HEK293 (cell line): ENCODE results near the gene CALHM6.

Experiments
- CTCF ChIA-PET: fragments of 350-600 bp; formaldehyde crosslinking; extraction: SDS; loops from one replicate; lab custom pipeline; 2021; ENCODE audit warnings: antibody characterized with exemption; lab: Yijun Ruan, JAX
- POLR2A ChIA-PET: fragments of 300-600 bp; formaldehyde crosslinking; extraction: SDS; loops from one replicate; lab custom pipeline; 2020; ENCODE audit warnings: antibody characterized with exemption, inconsistent platforms; lab: Yijun Ruan, JAX
- H3K27ac ChIP-seq: fragments of 200-500 bp; sonication (Bioruptor generic); 2 replicates; pipeline ENCODE4 v1.5.1; 2014; ENCODE audit warnings: low read depth, low read length, control low read depth, inconsistent platforms; ENCODE audit errors: extremely low read depth
- H3K36me3 ChIP-seq, 2 experiments: fragments of 200-500 bp in 1 of 2; sonication (Bioruptor generic) in 1 of 2; 1 replicate in 1 of 2; 2 replicates in 1 of 2; pipeline ENCODE4 v1.5.1; 2014 to 2017; ENCODE audit warnings: inconsistent platforms in 2 of 2, low read length in 2 of 2; ENCODE audit not compliant: control insufficient read depth in 2 of 2, insufficient read depth in 1 of 2
- H3K4me1 ChIP-seq: fragments of 200-500 bp; sonication (Bioruptor generic); 2 replicates; pipeline ENCODE4 v1.5.1; 2014; ENCODE audit warnings: mild to moderate bottlenecking, low read length, inconsistent platforms; ENCODE audit not compliant: control insufficient read depth, insufficient read depth
- H3K4me3 ChIP-seq: 2 replicates; pipeline ENCODE4 v1.5.1; 2011; ENCODE audit warnings: low read depth, mild to moderate bottlenecking, control low read depth, low read length, moderate library complexity
- H3K9me3 ChIP-seq: fragments of 200-500 bp; sonication (Bioruptor generic); 2 replicates; pipeline ENCODE4 v1.5.1; 2014; ENCODE audit warnings: low read depth, low read length, inconsistent platforms; ENCODE audit not compliant: control insufficient read depth, insufficient read depth
- BCL11B ChIP-seq: fragments of 450-650 bp; formaldehyde crosslinking; IDR thresholded peaks from 2 replicates; pipeline ENCODE4 v1.5.1; 2016; ENCODE audit warnings: low read depth, missing biosample characterization, missing genetic modification characterization
- EGR2 ChIP-seq: fragments of 450-650 bp; formaldehyde crosslinking; IDR thresholded peaks from 2 replicates; pipeline ENCODE4 v1.5.1; 2016; ENCODE audit warnings: low read depth, missing biosample characterization, missing genetic modification characterization
- HOXD13 ChIP-seq: sonication (generic); formaldehyde crosslinking; IDR thresholded peaks from 2 replicates; pipeline ENCODE4 v1.8.0; 2022; ENCODE audit warnings: missing genetic modification reagents, borderline replicate concordance
- KLF7 ChIP-seq: fragments of 450-650 bp; formaldehyde crosslinking; IDR thresholded peaks from 2 replicates; pipeline ENCODE4 v1.5.1; 2016; ENCODE audit warnings: missing biosample characterization, missing genetic modification characterization, borderline replicate concordance
- PRDM1 ChIP-seq: fragments of 450-650 bp; formaldehyde crosslinking; IDR thresholded peaks from 2 replicates; pipeline ENCODE4; 2016; ENCODE audit warnings: missing biosample characterization, missing genetic modification characterization
- SP3 ChIP-seq: fragments of 450-650 bp; formaldehyde crosslinking; IDR thresholded peaks from 2 replicates; pipeline ENCODE4 v1.5.1; 2016; ENCODE audit warnings: missing biosample characterization, missing genetic modification characterization
- ZBTB1 ChIP-seq: fragments of 450-650 bp; formaldehyde crosslinking; IDR thresholded peaks from 2 replicates; pipeline ENCODE4 v1.5.1; 2016; ENCODE audit warnings: missing biosample characterization, missing genetic modification characterization
- ZBTB17 ChIP-seq: fragments of 450-650 bp; formaldehyde crosslinking; IDR thresholded peaks from 2 replicates; pipeline ENCODE4 v1.5.1; 2016; ENCODE audit warnings: missing biosample characterization, missing genetic modification characterization
- ZBTB20 ChIP-seq: fragments of 450-650 bp; formaldehyde crosslinking; IDR thresholded peaks from 2 replicates; pipeline ENCODE4 v1.5.1; 2016; ENCODE audit warnings: missing biosample characterization, missing genetic modification characterization
- ZBTB7A ChIP-seq: fragments of 450-650 bp; formaldehyde crosslinking; IDR thresholded peaks from 2 replicates; pipeline ENCODE4 v1.5.1; 2016; ENCODE audit warnings: low read depth, missing biosample characterization, missing genetic modification characterization
- ZFHX2 ChIP-seq: fragments of 450-650 bp; formaldehyde crosslinking; conservative IDR thresholded peaks from 2 replicates; pipeline ENCODE4 v1.5.1; 2016; ENCODE audit warnings: missing biosample characterization, missing genetic modification characterization
- ZFP69B ChIP-seq: fragments of 450-650 bp; formaldehyde crosslinking; IDR thresholded peaks from 2 replicates; pipeline ENCODE4 v1.5.1; 2016; ENCODE audit warnings: missing biosample characterization, missing genetic modification characterization
- ZNF114 ChIP-seq: fragments of 450-650 bp; formaldehyde crosslinking; IDR thresholded peaks from 2 replicates; pipeline ENCODE4 v1.5.0; 2017; ENCODE audit warnings: missing biosample characterization, missing genetic modification characterization
- ZNF175 ChIP-seq: fragments of 450-650 bp; formaldehyde crosslinking; IDR thresholded peaks from 2 replicates; pipeline ENCODE4 v1.5.1; 2016; ENCODE audit warnings: missing biosample characterization, missing genetic modification characterization
- ZNF473 ChIP-seq: fragments of 450-650 bp; formaldehyde crosslinking; IDR thresholded peaks from 2 replicates; pipeline ENCODE4 v1.5.1; 2017; ENCODE audit warnings: missing biosample characterization, missing genetic modification characterization
- ZNF514 ChIP-seq: fragments of 450-650 bp; formaldehyde crosslinking; IDR thresholded peaks from 2 replicates; pipeline ENCODE4 v1.5.1; 2016; ENCODE audit warnings: missing biosample characterization, missing genetic modification characterization
- ZNF521 ChIP-seq: fragments of 450-650 bp; formaldehyde crosslinking; IDR thresholded peaks from 2 replicates; pipeline ENCODE4 v1.5.1; 2017; ENCODE audit warnings: missing biosample characterization, mild to moderate bottlenecking, missing genetic modification characterization
- ZNF600 ChIP-seq: fragments of 450-650 bp; formaldehyde crosslinking; IDR thresholded peaks from 2 replicates; pipeline ENCODE4 v1.5.1; 2016; ENCODE audit warnings: missing biosample characterization, missing genetic modification characterization
- ZNF664 ChIP-seq: fragments of 450-650 bp; formaldehyde crosslinking; IDR thresholded peaks from 2 replicates; pipeline ENCODE4 v1.5.1; 2016; ENCODE audit warnings: missing biosample characterization, missing genetic modification characterization
- ZNF670 ChIP-seq: fragments of 450-650 bp; formaldehyde crosslinking; IDR thresholded peaks from 2 replicates; pipeline ENCODE4 v1.5.1; 2016; ENCODE audit warnings: missing biosample characterization, missing genetic modification characterization, low read depth
- ZNF785 ChIP-seq: fragments of 450-650 bp; formaldehyde crosslinking; IDR thresholded peaks from 2 replicates; pipeline ENCODE4 v1.5.1; 2016; ENCODE audit warnings: missing biosample characterization, missing genetic modification characterization
- ZNF791 ChIP-seq: fragments of 450-650 bp; formaldehyde crosslinking; IDR thresholded peaks from 2 replicates; pipeline ENCODE4 v1.5.1; 2016; ENCODE audit warnings: missing biosample characterization, missing genetic modification characterization
- ZSCAN30 ChIP-seq: fragments of 450-650 bp; IDR thresholded peaks from 2 replicates; pipeline ENCODE4 v1.5.1; 2018; ENCODE audit warnings: missing biosample characterization, mild to moderate bottlenecking, missing genetic modification characterization, moderate library complexity
- TF ChIP-seq, protein P1 (sequence below): fragments of 450-650 bp; formaldehyde crosslinking; IDR thresholded peaks from 2 replicates; pipeline ENCODE4 v1.5.1; 2016; ENCODE audit warnings: missing biosample characterization, missing genetic modification characterization
- TF ChIP-seq, protein P2 (sequence below): fragments of 450-650 bp; formaldehyde crosslinking; IDR thresholded peaks from 2 replicates; pipeline ENCODE4 v1.5.1; 2016; ENCODE audit warnings: missing biosample characterization, missing genetic modification characterization
- TF ChIP-seq, protein P3 (sequence below): fragments of 450-650 bp; formaldehyde crosslinking; IDR thresholded peaks from 2 replicates; pipeline ENCODE4 v1.5.1; 2017; ENCODE audit warnings: missing biosample characterization, missing genetic modification characterization

Gene CALHM6

DNA sequence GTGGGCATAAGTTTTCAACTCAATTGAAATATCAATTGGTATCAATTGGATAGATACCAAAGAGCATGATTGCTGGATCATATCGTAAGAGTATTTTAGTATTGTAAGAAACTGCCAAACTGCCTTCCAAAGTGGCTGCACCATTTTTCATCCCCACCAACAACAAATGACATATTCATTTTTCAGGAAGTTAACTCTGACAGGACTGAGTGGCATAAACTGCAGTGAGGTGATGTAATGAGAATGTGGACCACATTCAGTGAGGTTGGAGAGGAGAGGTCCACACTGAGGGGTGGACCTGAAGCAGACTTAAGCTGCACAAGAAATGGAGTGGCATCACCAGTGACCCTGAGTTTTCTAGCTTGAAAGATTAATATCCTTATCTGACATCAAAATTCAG is 11.6 kb upstream of the CALHM6 start:
- ChIA-PET CTCF (interaction anchor here (0.9 to 2.1 kb wide), 2 partner anchors 27 to 162 kb away, joined by 3 to 10 read pairs; no protein-coding TSS in a partner anchor), POLR2A (no interaction called here)
- Histone ChIP-seq H3K4me3 (no peak overlapping the region), H3K27ac (no peak overlapping the region), H3K36me3 (no peaks in the 10 kb centered on the region), H3K4me1 (peaks cover 14% of the 10 kb centered on the region), H3K9me3 (no peaks in the 10 kb centered on the region)
- TF ChIP-seq ZNF521 (tag by site-specific recombination), result no peak
- no peak for TF ChIP-seq ZBTB20 (tag by site-specific recombination)
- no peak for TF ChIP-seq ZNF791 (tag by site-specific recombination)
- no peak for TF ChIP-seq ZNF175 (tag by site-specific recombination)
- no peak for TF ChIP-seq ZFP69B (tag by site-specific recombination)
- no peak for TF ChIP-seq ZBTB17 (tag by site-specific recombination)

DNA sequence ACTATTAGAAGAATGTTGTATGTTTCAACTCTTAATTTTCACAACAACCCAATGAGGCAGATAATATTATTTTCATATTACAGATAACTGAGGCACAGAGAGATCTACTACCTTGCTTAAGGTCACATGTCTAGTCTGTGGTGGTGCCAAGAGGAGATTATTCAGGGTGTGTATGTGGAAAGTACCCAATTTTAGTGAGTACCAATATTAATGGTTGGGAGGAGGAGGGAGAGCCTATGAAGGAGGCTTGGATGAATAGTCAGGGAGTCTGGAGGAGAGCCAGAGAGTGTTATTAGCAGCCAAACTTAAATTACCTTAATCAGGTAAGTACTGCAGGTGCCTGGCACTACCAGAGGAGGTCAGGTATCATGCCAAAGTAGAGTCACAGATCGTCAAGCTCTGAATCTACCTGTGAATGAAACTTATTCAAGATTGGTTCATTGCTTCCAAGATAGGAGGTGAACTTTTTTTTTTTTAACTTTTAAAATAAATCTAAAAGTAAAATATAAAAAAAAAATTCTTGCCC is 10.9 kb upstream of the CALHM6 start:
- ChIA-PET CTCF (interaction anchor here (0.5 to 2.1 kb wide), 6 partner anchors 20 to 162 kb away, joined by 3 to 10 read pairs (median 3); partner anchors contain the start of gene CALHM5), POLR2A (interaction anchor here (0.6 to 0.7 kb wide), 2 partner anchors 121 to 147 kb away, joined by 4 to 6 read pairs; partner anchors contain the start of gene RWDD1)
- Histone ChIP-seq H3K4me1 (peaks cover 14% of the 10 kb centered on the region), H3K9me3 (no peaks in the 10 kb centered on the region), H3K36me3 (no peaks in the 10 kb centered on the region), H3K4me3 (no peak overlapping the region), H3K27ac (no peak overlapping the region)
- TF ChIP-seq ZNF664 (tag by site-specific recombination) (no peak), PRDM1 (tag by site-specific recombination) (no peak), ZNF514 (tag by site-specific recombination) (no peak), ZBTB1 (no peak), SP3 (tag by site-specific recombination) (no peak), HOXD13 (CRISPR knock-in tag) (no peak), ZNF670 (tag by site-specific recombination) (no peak), KLF7 (tag by site-specific recombination) (no peak), ZNF114 (no peak)
- TF ChIP-seq, protein P1, sequence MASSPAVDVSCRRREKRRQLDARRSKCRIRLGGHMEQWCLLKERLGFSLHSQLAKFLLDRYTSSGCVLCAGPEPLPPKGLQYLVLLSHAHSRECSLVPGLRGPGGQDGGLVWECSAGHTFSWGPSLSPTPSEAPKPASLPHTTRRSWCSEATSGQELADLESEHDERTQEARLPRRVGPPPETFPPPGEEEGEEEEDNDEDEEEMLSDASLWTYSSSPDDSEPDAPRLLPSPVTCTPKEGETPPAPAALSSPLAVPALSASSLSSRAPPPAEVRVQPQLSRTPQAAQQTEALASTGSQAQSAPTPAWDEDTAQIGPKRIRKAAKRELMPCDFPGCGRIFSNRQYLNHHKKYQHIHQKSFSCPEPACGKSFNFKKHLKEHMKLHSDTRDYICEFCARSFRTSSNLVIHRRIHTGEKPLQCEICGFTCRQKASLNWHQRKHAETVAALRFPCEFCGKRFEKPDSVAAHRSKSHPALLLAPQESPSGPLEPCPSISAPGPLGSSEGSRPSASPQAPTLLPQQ (tag by site-specific recombination), result no peak

DNA sequence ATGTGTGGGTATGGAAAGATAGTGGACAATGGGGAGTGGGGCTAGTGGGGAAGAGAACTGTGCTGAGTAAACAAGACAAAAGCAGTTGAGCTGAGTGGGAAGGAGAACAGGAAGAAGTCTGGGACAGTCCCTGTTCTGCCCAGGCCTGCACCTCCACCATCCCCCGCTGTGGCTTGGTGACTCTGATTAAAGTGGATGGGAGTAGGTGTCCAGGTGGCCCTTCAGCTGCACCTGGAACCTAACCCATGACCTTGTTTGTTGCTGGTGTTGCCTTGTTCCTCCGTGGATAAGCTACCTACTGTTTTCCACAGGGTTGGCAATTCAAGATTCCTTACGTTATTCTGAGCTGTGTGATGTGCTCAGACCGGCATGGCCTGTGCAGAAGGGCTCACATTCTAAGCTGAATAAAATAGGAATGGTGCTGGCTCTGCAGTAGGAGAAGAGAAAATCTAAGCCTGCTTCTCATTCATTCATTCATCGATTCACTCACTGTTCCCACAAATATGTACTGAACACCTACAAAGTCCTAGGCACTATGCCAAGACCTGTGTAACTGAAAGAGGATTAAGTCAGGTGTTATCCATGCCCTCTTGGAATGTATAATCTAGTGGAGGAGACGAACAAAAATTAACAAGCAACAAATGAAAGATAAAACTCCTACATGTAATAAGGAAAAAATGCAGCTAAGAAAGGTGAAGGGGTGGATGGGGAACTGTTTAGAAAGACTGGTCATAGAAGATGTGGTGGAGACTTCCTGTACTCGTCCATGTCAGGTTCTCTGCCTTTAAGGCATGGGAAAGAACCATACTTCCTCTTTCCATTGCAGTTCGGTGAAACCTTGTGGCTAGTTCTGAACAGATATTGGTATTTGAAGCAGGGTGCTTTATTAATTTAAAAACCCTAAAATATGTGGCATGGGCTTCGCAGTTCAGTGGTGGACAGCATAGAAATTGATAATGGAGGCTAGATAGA is 10.1 kb upstream of the CALHM6 start:
- peaks cover 14% of the 10 kb centered on the region for H3K4me1 ChIP-seq
- no peaks in the 10 kb centered on the region for H3K36me3 ChIP-seq
- H3K27ac ChIP-seq, result no peak overlapping the region
- peak; percentile 69 for TF ChIP-seq ZBTB17 (tag by site-specific recombination)
- TF ChIP-seq ZSCAN30 (tag by site-specific recombination), result no peak
- TF ChIP-seq ZFHX2 (tag by site-specific recombination), result peak; percentile 12; the same call in 1 of the 2 replicates
- TF ChIP-seq ZNF600, result 0 out of 2 replicates have a peak, but pooled peaks have one; percentile 18
- no peak for TF ChIP-seq ZNF473 (tag by site-specific recombination)
- TF ChIP-seq, protein P2, sequence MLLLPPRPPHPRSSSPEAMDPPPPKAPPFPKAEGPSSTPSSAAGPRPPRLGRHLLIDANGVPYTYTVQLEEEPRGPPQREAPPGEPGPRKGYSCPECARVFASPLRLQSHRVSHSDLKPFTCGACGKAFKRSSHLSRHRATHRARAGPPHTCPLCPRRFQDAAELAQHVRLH (tag by site-specific recombination), result no peak
- TF ChIP-seq KLF7 (tag by site-specific recombination), result no peak
- TF ChIP-seq SP3 (tag by site-specific recombination), result no peak
- no peak for TF ChIP-seq ZBTB7A (tag by site-specific recombination)
- peak; percentile 44; the same call in 1 of the 2 replicates for TF ChIP-seq EGR2 (tag by site-specific recombination)
- TF ChIP-seq, protein P3, sequence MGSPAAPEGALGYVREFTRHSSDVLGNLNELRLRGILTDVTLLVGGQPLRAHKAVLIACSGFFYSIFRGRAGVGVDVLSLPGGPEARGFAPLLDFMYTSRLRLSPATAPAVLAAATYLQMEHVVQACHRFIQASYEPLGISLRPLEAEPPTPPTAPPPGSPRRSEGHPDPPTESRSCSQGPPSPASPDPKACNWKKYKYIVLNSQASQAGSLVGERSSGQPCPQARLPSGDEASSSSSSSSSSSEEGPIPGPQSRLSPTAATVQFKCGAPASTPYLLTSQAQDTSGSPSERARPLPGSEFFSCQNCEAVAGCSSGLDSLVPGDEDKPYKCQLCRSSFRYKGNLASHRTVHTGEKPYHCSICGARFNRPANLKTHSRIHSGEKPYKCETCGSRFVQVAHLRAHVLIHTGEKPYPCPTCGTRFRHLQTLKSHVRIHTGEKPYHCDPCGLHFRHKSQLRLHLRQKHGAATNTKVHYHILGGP (tag by site-specific recombination), result no peak
- TF ChIP-seq BCL11B (tag by site-specific recombination), result no peak
- TF ChIP-seq ZNF785 (tag by site-specific recombination), result no peak
- TF ChIP-seq, all 188 proteins: peak for 4
- POLR2A ChIA-PET, result interaction anchor here (0.6 to 0.8 kb wide), 3 partner anchors 121 to 171 kb away, joined by 3 to 6 read pairs (median 4); partner anchors contain the start of genes RWDD1 and TSPYL1
- H3K9me3 ChIP-seq, result no peaks in the 10 kb centered on the region
- CTCF ChIA-PET, result interaction anchor here (0.5 to 2.1 kb wide), 8 partner anchors 9 to 182 kb away, joined by 3 to 10 read pairs (median 3); partner anchors contain the start of gene CALHM5
- no peak overlapping the region for H3K4me3 ChIP-seq
